GM12875 (cell line): ENCODE measurements around the gene FITM1.

Source experiments
- H3K4me3 ChIP-seq: one replicate; pipeline ENCODE4 v1.5.1; 2011; ENCODE audit warnings: low read depth, low read length, control low read depth
- CTCF ChIP-seq: IDR thresholded peaks from 2 replicates; pipeline ENCODE4 v1.5.1; 2011; ENCODE audit warnings: low read depth, mild to moderate bottlenecking, control low read depth, inconsistent platforms, low read length, moderate library complexity, borderline replicate concordance; ENCODE audit not compliant: insufficient read depth

Gene FITM1

GRCh38 chr14:24143511-24143910, 13.1 kb downstream of the FITM1 start:
- H3K4me3 ChIP-seq, result no peak overlapping the region
- no peak for TF ChIP-seq CTCF

- H3K4me3 ChIP-seq, result no peak overlapping the region
- TF ChIP-seq CTCF, result no peak
These were observed 14.0 kb downstream of the FITM1 start for GRCh38 chr14:24144451-24144850.

- H3K4me3 ChIP-seq, result peak overlapping the region; percentile 53
- TF ChIP-seq CTCF, result no peak
These were observed 14.8 kb downstream of the FITM1 start for GRCh38 chr14:24145219-24145618.

- peak overlapping the region; percentile 53 for H3K4me3 ChIP-seq
- no peak for TF ChIP-seq CTCF
These were observed 15.4 kb downstream of the FITM1 start for GRCh38 chr14:24145690-24146452.

GRCh38 chr14:24146453-24146977, 16.1 kb downstream of the FITM1 start, which contains the start of gene PSME2:
PSME2 (minus strand) TSS chr14:24146610; CDS start chr14:24146581, 29 bp downstream.
- H3K4me3 ChIP-seq, result peak within 1 kb of the TSS; percentile 63
- TF ChIP-seq CTCF, result no peak

- peak within 1 kb of the TSS; percentile 63 for H3K4me3 ChIP-seq
- TF ChIP-seq CTCF, result no peak
These were observed 16.7 kb downstream of the FITM1 start, which contains the start of gene RNF31 for GRCh38 chr14:24146978-24147760. RNF31 (plus strand) TSS chr14:24147498; CDS start chr14:24147699, 201 bp downstream.
